NAMALWA (cell line): Measurements from ENCODE around the gene FSCN2.

ENCODE experiments used
- DNase-seq: peaks from one replicate; pipeline ENCODE4 v3.0.0-alpha.2; 2015; ENCODE audit warnings: low spot score

The FSCN2 gene

DNA sequence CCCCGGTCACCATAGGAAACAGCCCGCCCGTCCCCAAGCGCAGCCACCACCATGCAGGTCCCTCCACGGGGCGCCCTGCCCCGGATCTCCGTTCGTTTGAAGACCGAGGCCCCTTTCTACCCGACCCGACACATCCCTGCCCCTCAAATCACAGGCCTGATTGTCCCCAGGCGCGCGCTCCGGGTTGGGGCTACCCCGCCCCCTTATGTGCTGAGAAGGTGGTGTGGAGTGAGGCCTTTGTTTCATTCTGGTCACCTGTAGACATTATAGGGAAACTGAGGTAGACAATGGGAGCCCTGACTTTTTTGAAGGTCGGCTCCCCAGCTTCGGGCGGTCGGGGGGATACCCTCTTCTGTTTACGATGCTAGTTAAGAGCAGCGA, 14.8 kb upstream of the FSCN2 start:
- DNase-seq, result peak; percentile 83

DNA sequence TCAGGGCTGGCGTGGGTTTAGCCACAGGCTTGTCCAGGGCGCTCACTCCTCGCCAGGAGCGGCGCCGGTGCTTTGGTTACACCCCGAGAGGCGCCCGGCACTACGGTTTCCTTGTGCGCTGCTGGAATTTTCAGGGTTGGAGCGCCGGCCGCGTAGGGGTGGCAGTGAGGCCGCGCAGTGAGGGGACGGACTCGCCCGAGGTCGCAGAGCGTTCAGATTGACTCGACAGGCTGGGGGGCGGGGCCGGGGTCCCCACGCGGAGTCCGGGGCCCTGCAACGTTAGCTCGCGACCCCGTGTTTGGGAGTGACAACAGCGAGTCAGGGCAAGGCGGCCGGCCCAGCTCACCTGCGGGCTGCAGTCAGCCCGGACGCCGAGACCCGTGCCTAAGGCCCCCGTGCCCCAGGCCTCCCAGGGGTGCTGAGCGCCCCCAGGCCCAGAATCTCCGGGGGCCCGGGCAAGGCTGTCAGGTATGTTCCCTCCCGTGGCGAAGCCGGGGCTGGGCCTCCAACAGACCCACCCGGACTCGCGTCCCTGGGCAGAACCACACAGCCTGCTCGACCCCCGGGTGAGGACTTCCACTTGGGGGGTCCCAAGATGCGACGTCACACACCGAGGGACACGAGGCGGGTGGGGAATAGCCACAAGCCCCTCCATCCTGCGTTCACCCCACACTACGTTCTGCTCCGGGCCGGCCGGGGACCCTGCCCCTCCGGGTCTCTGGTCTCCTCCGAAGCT, 14.3 kb upstream of the FSCN2 start:
- peak; percentile 43 for DNase-seq

DNA sequence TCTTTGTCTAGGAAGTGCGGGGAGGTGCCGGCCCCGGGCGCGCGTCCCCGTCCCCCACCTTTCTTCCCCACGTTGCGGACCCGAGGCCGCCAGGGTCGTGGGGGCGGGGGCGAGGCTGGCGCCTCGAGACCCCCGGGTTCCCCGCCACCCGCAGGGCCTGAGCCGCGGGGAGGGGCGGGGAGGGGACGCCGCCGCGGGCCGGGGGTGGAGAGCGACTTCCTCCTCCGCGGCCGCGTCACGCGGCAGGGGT, 13.8 kb upstream of the FSCN2 start:
- DNase-seq, result no peak

DNA sequence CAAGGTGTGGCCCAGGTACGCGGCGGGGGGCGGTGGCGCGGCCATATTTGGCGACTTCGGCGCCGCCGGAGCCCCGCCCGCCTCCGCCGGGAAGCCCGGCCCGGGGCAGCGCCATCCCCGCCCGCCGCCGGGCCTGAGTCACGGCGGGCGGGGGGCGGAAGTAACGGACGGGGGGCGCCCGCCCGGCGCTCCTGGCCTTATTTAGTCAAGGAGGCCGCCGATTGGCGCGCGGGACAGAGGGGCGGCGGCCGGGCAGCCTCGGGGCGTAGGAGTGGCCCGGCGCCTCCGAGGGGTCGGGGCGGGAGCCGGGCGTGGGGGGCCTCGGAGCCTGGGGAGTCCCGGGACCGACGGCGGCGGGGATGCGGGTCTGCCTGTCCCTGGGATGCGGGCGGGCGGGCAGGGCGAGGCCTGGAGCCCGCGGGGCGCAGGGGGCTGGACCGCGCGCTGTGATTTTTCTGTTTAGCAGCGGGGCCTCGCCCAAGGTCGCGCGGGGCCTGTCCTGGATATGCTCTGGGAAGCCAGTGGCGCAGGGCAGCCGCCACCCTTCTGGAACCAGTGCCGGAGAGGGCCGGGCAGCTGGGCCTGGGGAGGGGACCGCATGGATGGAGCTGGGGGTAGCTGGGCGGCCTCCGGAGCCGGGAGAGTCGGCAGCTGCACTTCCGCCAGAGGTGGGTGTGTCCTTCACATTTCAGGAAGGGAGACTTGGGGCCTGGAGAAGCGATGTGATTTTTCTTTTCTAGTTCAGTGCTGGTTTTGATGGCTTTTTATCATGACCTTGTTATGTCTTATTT, 13.2 kb upstream of the FSCN2 start:
- peak; percentile 62 for DNase-seq

DNA sequence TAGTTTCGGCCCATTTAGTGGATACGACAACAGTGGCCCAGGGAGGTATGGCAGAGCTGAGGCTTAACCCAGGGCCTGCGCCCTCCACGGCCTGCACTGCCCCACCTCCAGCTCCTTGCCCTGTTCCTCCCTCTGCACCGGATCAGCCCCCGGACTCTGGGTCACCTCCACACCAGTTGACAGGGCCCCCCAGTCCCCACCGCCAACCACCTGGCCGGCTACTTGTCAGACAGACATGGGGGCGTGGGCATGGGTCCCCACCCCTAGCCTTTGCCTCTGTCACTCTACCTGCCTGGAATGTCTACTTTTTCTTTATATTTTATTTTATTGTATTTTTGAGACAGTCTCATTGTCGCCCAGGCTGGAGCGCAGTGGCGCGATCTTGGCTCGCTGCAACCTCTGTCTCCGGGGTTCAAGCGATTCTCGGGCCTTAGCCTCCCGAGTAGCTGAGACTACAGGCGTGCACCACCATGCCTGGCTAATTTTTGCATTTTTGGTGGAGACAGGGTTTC, 12.6 kb upstream of the FSCN2 start:
- no peak for DNase-seq

DNA sequence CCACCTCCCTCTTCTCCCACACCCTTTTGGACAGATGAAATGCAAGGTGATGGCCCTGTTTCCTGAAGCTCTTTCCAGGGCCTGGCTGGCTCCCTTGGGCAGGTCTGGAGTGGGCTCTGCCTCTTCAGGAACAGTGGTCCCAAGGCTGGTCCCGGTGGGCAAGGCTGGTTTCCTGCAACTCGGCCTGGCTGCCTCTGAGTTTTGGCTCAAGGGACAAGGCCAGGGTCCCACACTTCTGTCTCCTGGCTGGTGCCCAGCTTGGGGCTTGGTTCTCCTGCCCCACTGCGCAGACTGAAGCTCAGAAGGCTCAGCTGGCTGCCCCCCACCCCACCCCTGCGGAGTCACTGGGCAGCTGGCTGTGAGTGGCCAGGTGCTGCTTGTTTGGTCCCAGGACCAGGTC, 11.7 kb upstream of the FSCN2 start:
- DNase-seq, result no peak

DNA sequence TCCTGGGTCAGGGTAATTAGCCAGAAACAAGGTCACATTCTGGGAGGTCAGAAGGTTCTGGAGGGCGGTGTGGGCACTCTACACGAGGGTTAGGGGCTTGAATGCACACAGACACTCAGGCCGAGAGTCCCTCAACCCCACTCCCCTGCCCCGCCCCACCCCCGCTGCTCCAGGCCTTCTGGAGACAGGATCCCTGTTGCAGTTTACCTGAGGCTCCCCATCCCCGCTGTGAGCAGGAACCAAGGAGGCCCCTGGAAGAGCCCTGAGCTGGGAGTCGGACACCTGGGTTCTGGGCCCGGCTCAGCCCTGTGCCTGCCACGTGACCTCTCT, 11.2 kb upstream of the FSCN2 start:
- DNase-seq, result no peak

DNA sequence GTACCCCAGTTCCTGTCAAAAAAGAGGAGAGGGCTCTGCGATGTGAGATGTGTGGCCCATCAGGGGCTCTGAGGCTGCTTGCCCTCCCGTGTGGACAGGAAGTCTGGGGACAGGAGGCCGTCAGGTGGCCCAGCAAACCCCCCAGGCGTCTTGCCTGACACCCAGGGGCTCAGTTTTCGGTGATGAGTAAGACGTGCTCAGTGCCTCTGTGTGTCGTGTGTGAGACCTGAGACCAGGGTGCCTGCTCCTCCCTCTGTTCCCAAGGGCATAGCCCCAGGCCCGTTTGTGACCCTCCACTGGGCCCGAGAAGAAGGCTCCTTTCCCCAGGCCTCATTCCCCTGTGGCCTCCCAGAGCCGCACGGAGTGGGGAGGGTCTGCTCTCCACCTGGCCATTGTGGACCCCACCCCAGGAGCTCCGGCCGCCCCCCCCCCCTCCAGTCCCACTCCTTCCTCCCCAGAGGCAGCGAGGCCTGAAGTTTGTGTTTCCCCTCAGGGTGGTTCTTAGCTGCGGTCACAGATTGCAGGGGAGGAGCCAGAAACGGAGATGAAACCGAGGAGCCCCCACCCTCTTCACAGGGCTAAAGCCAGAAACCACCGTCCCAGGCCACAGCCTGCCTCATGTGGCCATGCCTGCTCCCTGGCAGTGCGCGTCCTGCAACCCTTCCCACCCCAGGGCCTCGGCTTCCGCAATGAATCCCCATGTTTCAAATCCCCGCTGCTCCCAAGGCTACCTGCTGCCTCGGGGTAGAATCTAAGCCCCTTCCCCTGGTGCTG, 10.7 kb upstream of the FSCN2 start:
- DNase-seq, result peak; percentile 87

DNA sequence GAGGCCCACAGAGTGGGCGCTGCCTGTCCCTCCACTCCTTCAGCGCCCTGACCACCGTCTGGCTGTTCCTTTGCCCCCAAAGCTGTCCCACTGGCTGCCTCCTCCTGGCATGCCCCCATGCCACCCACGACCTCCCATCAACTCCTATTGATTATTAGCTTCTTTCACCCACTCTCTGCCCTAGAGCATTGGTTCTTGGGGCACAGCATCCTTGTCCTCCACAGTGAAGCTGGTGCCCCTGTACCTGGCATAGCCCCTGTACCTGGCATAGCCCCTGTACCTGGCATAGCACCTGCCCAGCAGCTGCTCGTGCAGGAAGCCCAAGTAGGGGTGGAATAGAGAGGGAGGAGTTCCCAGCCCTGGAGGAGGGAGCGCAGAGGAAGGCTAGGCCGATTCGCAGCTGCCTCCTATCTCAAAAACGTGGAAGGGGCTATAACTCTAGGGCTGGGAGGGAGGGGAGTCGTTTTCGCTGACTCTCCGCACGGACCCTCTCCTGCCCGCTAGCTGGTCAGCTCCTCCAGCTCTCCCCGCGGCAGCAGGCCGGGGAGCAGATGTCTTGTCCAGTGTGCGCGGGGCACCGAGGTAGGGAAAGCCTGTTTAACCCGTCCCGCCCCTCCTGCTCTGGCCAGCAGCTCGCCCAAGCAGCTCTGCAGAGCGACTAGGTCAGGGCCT, 9.9 kb upstream of the FSCN2 start:
- DNase-seq, result no peak

DNA sequence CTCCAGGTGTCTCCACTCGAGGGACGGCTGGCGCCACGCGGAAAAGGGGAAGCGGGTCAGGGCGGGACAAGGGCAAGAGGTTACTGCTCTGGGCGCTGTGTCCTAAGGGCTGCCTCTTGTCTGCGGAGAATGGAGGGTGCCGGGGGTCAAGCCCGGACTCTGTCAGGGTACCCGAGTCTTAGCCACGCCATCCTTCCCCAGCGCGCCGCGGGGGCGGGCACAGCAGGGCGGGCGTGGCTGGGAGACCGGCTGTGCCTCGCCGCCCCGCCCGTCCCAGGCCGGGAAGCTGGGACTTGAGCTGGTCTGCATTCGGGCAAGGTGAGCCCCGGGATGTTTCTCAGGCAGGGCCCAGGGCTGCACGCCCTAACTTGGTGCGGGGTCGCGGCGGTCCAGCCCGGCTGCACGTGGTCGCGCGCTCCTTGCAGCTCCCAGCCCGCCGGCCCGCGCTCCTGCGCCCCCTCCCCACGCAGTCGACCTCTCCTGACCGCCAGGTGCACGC, 9.3 kb upstream of the FSCN2 start:
- no peak for DNase-seq

DNA sequence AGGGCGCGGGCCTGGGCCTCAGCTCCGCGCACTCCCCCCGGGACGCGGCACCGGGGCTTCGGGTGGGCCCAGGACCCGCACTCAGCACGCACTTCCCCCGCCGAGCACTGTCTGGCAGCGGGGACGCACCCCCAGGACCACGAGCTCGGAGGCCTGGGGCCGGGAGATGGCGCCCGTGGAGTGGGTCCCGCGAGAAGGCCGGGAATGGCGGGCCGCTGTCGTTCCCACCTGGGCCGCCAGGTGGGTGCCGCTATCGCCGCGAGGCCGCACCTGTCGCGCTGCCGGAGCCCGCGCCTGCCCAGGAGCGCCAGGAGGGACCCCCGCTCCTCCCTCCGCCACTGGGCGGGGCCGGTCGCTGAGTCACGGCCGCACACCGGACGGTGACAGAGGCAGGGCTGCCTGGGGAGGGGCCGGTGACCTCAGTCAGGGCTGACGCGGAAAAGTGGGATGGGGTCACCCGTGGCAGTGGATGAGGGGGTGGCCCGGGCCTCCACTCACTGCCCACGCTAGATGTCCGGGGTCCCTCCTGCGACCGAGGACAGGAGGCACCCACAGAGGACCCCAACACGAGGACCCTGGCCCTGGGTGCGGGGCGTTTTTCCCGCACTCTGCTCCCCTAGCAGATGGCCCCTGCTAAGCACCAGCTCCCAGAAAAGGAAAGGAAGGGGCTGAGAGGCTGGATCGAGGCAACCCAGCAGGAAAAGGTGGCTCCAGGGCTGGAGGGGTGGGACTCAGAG, 8.7 kb upstream of the FSCN2 start:
- DNase-seq, result no peak

DNA sequence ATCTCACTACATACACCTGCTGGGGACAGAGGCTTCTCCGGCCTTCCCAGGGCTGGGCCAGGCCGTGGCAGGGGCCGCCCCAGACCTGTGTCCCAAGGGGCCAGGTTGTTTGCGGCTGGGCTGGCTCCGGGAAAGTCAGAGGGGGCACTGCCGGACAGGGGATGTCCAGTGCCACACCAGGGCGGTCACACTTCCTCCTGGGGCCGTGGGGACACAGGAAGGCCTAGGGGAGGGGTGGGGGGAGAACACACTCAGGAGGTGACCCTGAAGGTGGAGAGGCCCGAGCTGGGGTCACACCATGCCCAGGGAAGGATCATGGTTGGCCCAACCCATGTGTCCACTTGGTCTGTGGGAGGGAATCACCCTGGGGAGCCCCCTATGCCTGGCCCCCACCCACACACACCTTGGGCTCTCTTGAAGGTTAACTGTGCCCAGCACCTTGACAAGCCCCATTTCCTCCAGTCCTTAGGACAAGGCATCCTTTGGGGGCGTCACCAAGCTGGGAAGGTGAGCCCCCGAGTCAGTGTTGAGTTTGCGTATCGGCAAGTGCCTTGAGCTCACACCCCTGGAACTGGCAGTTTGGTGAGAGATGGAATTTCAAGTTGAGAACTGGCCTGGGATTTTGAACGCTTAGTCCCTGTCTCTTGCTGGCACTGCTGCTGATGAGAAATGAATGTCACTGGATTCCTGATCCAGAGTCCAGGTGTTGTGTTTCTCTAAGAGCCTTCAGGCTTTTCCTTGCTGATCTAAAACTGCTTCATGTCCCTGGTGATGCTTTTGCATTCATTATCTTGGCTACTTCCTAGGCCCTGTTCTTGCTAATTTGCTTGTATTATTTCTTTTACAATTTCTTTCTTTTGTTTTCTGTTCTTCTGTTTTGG, 7.9 kb upstream of the FSCN2 start:
- DNase-seq, result no peak

DNA sequence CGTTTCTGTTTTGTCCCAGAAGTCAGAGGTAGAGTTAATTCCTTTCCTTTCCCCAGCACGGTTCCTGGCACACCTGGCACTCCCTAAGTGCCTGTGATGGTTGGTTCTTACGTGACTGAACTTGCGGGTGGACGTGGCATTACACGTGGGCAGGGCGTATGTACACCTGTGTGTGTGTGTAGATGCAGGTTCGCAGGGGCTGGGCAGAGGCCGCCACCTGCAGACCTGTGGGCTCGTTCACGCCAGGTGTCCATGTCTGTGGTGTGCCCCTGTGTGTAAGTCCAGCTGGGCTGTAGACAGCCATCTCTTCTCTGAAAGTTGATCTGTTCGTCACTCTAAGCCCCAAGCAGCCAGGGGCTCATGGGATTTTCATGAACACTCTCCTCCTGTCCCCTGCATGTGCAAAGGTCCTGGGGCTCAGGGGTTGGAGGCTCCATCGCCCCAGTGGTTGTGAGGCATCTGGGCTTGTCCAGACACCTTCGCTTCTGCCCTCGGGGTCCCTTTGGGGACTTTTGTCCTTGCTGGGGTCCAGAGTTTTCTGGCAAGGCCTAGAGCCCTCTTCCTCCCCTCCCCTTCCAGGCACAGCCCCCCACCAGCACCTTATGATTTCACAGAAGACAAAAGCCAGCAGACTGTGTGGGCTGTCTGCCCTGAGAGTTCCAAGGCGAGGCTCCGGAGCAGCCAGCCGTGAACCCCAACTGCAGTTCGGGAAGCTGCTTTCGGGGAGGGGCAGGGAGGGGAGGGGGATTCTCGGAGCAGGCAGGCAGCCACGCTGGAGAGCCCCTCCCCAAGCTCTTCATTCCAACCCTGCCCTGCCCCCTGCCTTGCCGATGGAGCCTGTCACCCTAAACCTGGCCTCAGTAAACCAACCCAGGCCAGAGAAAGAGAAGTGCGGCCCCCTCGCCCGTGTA, 5.4 kb upstream of the FSCN2 start:
- DNase-seq, result no peak

DNA sequence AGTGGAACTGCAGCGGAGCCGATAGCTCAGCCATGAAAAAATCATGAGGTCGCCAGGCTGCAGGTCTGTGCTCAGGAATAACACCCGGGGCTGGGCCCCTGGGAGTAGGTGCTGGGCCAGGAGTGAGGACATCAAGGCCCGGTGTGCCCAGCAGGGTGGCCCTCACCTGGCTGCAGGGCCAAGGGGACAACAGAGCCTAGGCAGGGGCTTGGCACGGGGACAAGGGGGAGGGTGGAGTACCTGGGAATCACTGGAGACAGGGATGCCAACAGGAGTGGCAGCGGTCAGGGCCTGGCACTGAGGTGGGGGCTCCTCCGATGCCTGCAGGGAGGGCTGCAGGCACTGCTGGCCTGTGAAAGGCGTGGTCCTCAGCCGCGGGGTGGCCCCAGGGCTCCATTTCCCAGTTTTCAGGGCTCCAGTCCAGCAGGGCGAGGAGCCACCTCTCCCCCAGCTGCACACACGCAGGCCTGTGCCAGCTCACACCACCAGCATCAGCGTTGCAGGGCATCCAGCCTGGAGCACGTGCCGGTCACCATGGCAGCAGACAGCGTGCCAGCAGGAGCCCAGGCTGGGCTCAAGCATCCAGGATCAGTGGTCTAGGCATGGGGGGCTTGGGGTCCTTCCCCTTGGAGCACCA, 4.7 kb upstream of the FSCN2 start:
- DNase-seq, result no peak

DNA sequence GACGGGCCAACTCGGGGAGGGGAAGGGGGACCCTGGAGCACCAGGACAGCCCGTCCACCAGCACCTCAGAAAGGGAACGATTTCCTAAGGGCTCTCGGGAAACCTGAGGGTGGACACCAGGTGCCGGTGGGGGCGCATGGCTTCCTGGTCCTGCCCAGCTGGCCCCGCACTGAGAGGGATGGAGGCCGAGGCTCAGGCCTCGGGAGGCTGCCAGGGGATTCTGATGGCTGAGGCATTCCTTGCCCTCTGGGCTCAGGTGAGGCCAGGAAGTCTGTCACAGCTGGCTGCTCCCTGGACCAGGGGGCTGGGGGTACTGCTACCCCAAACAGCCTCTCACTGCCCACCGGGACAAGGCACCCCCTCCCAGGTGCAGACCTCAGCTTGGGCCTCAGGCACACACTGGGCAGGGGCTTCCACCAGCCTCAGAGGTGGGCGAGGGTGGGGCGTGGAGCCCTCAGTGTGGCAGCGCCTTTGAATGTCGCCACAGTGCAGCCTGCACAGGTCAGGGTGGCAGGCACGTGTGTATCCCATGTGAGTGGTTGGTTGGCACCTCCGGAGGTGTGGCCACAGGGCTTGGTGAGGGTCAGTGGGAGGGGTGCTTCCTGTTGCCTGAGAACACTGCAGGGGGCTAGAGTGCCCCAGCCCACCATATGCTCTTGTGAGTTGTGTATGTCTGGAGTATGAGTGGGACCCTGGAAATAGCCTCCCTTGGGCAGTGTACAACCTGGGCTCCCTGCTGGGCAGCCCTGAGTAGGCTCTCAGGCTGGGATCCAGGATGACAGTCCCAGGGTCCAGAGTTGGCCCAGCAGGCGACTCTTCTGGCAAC, 3.9 kb upstream of the FSCN2 start:
- DNase-seq, result no peak

DNA sequence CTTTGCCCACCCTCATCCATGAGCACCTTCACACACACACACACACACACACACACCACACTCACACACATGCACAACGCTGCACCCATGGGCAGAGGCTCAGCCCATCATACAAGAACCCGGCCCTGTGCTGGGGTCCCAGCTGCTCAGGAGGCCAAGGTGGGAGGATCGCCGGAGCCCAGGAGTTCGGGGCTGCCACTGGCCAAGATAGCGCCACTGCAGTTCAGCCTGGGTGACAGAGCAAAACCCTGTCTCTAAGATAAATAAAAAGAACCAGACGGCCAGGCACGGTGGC, 3.4 kb upstream of the FSCN2 start:
- no peak for DNase-seq

DNA sequence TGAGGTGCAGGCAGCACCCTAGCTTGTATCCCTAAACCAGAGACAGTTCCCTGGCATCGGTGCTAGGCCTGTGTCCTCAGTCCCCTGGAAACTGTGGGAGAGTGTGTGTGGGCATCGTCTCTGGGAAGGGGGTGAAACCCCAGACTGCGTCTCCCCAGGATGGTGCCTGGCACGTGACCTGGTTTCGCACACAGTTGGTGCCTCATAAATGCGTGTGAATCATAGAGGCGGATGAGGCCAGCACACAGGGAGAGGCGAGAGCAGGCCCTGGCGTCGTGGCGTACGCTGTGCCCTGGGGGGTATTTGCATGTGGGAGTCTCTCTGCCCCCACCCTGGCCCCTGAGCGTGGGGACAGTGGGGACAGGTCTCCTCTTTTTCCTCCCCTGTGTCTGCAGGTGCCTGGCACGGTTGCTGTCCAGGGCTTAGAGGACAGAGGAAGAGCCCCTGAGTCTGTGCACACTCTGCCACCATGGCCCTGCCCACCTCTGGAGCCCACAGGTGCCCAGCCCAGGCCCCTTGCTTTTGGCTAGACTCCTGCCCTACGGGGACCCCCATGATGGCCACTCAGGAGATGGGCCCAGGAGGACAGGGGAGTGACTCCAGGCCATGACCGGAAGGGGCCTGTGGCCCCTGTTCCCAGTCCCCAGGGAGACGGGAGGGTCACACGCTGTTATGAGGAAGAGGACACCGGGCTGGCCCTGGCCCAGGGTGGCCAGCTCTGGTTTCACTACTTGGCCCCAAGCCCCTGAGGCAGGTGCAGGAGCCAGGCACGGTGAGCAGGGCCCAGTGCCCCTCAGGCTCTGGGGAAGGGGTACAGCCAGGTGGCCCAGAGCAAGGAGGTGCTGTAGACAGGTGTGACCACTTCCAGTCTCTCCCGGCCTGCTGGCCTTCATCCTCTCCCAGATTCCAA, 1.3 kb upstream of the FSCN2 start:
- DNase-seq, result no peak

DNA sequence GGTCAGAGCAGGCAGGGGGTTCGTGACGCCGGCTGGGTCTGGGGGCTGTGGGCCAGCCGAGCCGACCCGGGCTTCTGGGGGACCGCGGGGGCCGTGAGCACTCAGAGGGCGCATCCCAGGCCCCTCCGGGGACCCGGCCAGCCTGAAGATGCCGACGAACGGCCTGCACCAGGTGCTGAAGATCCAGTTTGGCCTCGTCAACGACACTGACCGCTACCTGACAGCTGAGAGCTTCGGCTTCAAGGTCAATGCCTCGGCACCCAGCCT, 140 bp downstream of the FSCN2 start:
- no peak for DNase-seq
